ENCODE measurements around the gene PSTPIP2.

DNA sequence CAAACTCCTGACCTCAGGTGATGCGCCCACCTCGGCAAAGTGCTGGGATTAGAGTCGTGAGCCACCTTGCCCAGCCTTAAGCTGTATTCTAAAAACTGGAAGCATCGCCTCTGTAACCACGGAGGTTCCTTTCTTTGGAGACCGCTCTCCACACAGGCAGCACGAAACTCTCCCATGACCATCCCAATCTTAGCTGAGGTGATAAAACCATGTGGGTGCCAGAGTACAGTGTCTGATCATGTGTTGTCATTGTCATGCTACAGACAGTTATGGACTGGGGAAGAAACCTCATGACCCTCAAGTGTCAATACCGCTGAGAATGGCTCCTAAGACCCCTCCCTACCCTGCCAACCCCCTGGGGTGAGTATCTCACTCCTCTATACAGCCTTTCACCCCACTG is 63.5 kb downstream of the PSTPIP2 start:
- TF ChIP-seq, protein P1, sequence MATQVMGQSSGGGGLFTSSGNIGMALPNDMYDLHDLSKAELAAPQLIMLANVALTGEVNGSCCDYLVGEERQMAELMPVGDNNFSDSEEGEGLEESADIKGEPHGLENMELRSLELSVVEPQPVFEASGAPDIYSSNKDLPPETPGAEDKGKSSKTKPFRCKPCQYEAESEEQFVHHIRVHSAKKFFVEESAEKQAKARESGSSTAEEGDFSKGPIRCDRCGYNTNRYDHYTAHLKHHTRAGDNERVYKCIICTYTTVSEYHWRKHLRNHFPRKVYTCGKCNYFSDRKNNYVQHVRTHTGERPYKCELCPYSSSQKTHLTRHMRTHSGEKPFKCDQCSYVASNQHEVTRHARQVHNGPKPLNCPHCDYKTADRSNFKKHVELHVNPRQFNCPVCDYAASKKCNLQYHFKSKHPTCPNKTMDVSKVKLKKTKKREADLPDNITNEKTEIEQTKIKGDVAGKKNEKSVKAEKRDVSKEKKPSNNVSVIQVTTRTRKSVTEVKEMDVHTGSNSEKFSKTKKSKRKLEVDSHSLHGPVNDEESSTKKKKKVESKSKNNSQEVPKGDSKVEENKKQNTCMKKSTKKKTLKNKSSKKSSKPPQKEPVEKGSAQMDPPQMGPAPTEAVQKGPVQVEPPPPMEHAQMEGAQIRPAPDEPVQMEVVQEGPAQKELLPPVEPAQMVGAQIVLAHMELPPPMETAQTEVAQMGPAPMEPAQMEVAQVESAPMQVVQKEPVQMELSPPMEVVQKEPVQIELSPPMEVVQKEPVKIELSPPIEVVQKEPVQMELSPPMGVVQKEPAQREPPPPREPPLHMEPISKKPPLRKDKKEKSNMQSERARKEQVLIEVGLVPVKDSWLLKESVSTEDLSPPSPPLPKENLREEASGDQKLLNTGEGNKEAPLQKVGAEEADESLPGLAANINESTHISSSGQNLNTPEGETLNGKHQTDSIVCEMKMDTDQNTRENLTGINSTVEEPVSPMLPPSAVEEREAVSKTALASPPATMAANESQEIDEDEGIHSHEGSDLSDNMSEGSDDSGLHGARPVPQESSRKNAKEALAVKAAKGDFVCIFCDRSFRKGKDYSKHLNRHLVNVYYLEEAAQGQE (IDR thresholded peaks at IDR 0.05; ENCODE audit: insufficient read depth in 1 of 2, low read depth in 2 of 2, low read length in 2 of 2) = no peak
- TF ChIP-seq POLR2AphosphoS5 (IDR thresholded peaks at IDR 0.05; ENCODE audit: low read depth, low read length) = no peak
- TF ChIP-seq TAF1 (IDR thresholded peaks at IDR 0.05; ENCODE audit: borderline replicate concordance, insufficient read depth, low read length) = no peak
- no peak for TF ChIP-seq SIN3A (IDR thresholded peaks at IDR 0.05; ENCODE audit: borderline replicate concordance, insufficient read depth, low read length)
- TF ChIP-seq FOXP2 (optimal IDR thresholded peaks at IDR 0.05; ENCODE audit: borderline replicate concordance, extremely low read depth, extremely low read length, insufficient read depth) = no peak
